Renal pelvis (tissue), 4 donors: ENCODE results near the gene TMPRSS11B. TPM values are rescaled to one million over a fixed set of nuclear protein-coding genes. Genes with fewer than 3 reads are reported as not detected.
"Not testable (repeated sequence)": the region's sequence is repeated elsewhere in the genome, so short reads cannot be mapped to it uniquely, and the experiment has no call there.

Source experiments
- DNase-seq: peaks from one replicate; pipeline ENCODE4 v3.0.0-alpha.2; 2013
- polyA plus RNA-seq, 3 donors: library from polyadenylated mRNA; unstranded; fragments of 120-200 nt; gene quantifications; one replicate each; pipeline ENCODE4 v1.2.1, GENCODE V29; 2013; ENCODE audit not compliant: insufficient read length in 3 of 3

The TMPRSS11B gene
- polyA plus RNA-seq, 3 donors, result 0.10 to 0.19 TPM; not detected in 1

- DNase-seq, result no peak
These were observed 16.9 kb downstream of the TMPRSS11B start for GRCh38 chr4:68228568-68228967.

- DNase-seq, result no peak
These were observed 27.4 kb downstream of the TMPRSS11B start for GRCh38 chr4:68218044-68218443.

GRCh38 chr4:68216501-68216900 lies 29.0 kb downstream of the TMPRSS11B start:
- DNase-seq, result no peak

GRCh38 chr4:68209003-68209402 lies 36.5 kb downstream of the TMPRSS11B start:
- no peak for DNase-seq

- DNase-seq, result not testable (repeated sequence)
These were observed 51.2 kb downstream of the TMPRSS11B start for GRCh38 chr4:68194305-68194704.

- no peak for DNase-seq
These were observed 52.3 kb downstream of the TMPRSS11B start for GRCh38 chr4:68193194-68193593.

GRCh38 chr4:68187145-68187544 lies 58.3 kb downstream of the TMPRSS11B start:
- DNase-seq, result no peak

- no peak for DNase-seq
These were observed 60.6 kb downstream of the TMPRSS11B start for GRCh38 chr4:68184923-68185322.

GRCh38 chr4:68183417-68183816 lies 62.1 kb downstream of the TMPRSS11B start:
- no peak for DNase-seq

GRCh38 chr4:68182382-68182820 lies 63.1 kb downstream of the TMPRSS11B start:
- no peak for DNase-seq

GRCh38 chr4:68180849-68181526 lies 64.5 kb downstream of the TMPRSS11B start:
- no peak for DNase-seq

GRCh38 chr4:68176904-68177303 lies 68.6 kb downstream of the TMPRSS11B start:
- DNase-seq, result no peak

Other genes starting within 250 kb of the TMPRSS11B start
- gene TMPRSS11F, start 115.8 kb downstream of the TMPRSS11B start, polyA plus RNA-seq, result under 1 TPM in 2 of 3 donors, not detected in 1; 0.10 to 0.13 TPM
- gene YTHDC1, start 104.4 kb upstream of the TMPRSS11B start, polyA plus RNA-seq, result 100 to 1,000 TPM; 158 to 204 (median 184) TPM
- gene TMPRSS11E, start 201.8 kb upstream of the TMPRSS11B start, polyA plus RNA-seq, result under 1 TPM in 2 of 3 donors, not detected in 1; 0.08 to 0.21 TPM